ENCODE data around the gene SYDE2. TPM values are rescaled to one million over a fixed set of nuclear protein-coding genes. Genes with fewer than 3 reads are reported as not detected.

SYDE2 gene
- 1.8 and 3.9 TPM in 2 replicates for total RNA-seq

GRCh38 chr1:85200463-85201339 is at the start of gene SYDE2:
TSS of gene SYDE2 (minus strand) at chr1:85201016. CDS start at chr1:85200996, 20 bp downstream.

Other genes starting within 250 kb of the SYDE2 start
- 0.94 TPM in 1 of 2 replicates, not detected in the other for gene MCOLN2, start 203.9 kb downstream of the SYDE2 start, total RNA-seq
- not detected in 2 replicates for gene MCOLN3, start 152.5 kb downstream of the SYDE2 start, total RNA-seq
- gene C1orf52, start 58.6 kb upstream of the SYDE2 start, total RNA-seq, result 14.2 and 16.0 TPM in 2 replicates
- 12.4 and 21.7 TPM in 2 replicates for gene BCL10, start 75.6 kb upstream of the SYDE2 start, total RNA-seq

Measured in pericardium fibroblast (primary cell).